Gastroesophageal sphincter (tissue), 4 donors: ENCODE measurements around the gene TSPAN15. TPM values are rescaled to one million over a fixed set of nuclear protein-coding genes. Genes with fewer than 3 reads are reported as not detected.

Experiments
- ATAC-seq: fragments of 150-250 bp; one replicate; pipeline ENCODE4 v1.9.1; 2016; ENCODE audit warnings: mild to moderate bottlenecking, moderate library complexity
- H3K27ac ChIP-seq, 4 donors: fragments of 200-600 bp; sonication (generic) in 3 of 4; 1 replicate in 3 of 4; 2 replicates in 1 of 4; pipeline ENCODE4 v1.5.1; 2016 to 2019
- H3K27me3 ChIP-seq: fragments of 200-600 bp; sonication (generic); one replicate; pipeline ENCODE4 v1.5.1; 2019
- H3K36me3 ChIP-seq, 2 donors: fragments of 200-600 bp; sonication (generic); one replicate each; pipeline ENCODE4 v1.5.1; 2019; ENCODE audit warnings: control low read depth in 1 of 2
- H3K4me1 ChIP-seq, 3 donors: fragments of 200-600 bp; sonication (generic); 1 replicate in 2 of 3; 2 replicates in 1 of 3; pipeline ENCODE4 v1.5.1; 2016 to 2019; ENCODE audit warnings: control low read depth in 2 of 3
- H3K4me3 ChIP-seq, 2 donors: fragments of 200-600 bp; sonication (generic); one replicate each; pipeline ENCODE4 v1.5.1; 2019; ENCODE audit warnings: mild to moderate bottlenecking in 1 of 2, moderate library complexity in 1 of 2
- H3K9me3 ChIP-seq, 3 donors: fragments of 200-600 bp; sonication (generic); one replicate each; pipeline ENCODE4 v1.5.1; 2017 to 2019; ENCODE audit warnings: control low read depth in 2 of 3
- CTCF ChIP-seq, 4 experiments: fragments of 200-600 bp in 2 of 4; fragments of 450-650 bp in 2 of 4; sonication (generic) in 1 of 4; IDR thresholded peaks; one replicate each; pipeline ENCODE4 v1.5.1; 2017 to 2019; ENCODE audit warnings: antibody characterized with exemption in 4 of 4, mild to moderate bottlenecking in 2 of 4, moderate library complexity in 2 of 4
- EP300 ChIP-seq: sonication (generic); formaldehyde crosslinking; IDR thresholded peaks from one replicate; pipeline ENCODE4 v1.6.1; 2017; ENCODE audit warnings: antibody characterized with exemption, mild to moderate bottlenecking
- POLR2A ChIP-seq, 2 donors: fragments of 450-650 bp; IDR thresholded peaks; one replicate each; pipeline ENCODE4 v1.6.1; 2017; ENCODE audit warnings: antibody characterized with exemption in 2 of 2, mild to moderate bottlenecking in 2 of 2, moderate library complexity in 1 of 2
- POLR2AphosphoS5 ChIP-seq: sonication (generic); formaldehyde crosslinking; IDR thresholded peaks from one replicate; pipeline ENCODE4 v1.6.1; 2017; ENCODE audit warnings: antibody characterized with exemption
- WGBS, 2 donors: methylation state at CpG; one replicate each; pipeline ENCODE4 v1.1.5; 2018; ENCODE audit warnings: low coverage in 1 of 2; 5-methylcytosine and 5-hydroxymethylcytosine counted together
- total RNA-seq, 4 donors: library from RNA; depleted of rRNA; stranded (reverse); fragments of >200 nt; gene quantifications; one replicate each; pipeline ENCODE4 v1.1.0, GENCODE V29; 2016

Gene TSPAN15
- 10 to 100 TPM; 51.9 to 66.7 (median 58.1) TPM for total RNA-seq

- Histone ChIP-seq H3K9me3 (no peaks in the 10 kb centered on the region), H3K27ac (peak within 1 kb of the TSS; percentile 73 to 90 (median 88)), H3K36me3 (peaks cover 0 to 1% of the 10 kb centered on the region in 2 donors), H3K27me3 (no peaks in the 10 kb centered on the region), H3K4me3 (peak within 1 kb of the TSS; percentile 63 to 81), H3K4me1 (peaks cover 0 to 89% (median 4%) of the 10 kb centered on the region in 3 donors)
- WGBS, 2 donors = 0 to 7% methylated on average over 3 to 5 of the region's 45 CpGs
- ATAC-seq = peak; percentile 93
- TF ChIP-seq EP300 = no peak
- peak in 2 of 4 experiments; percentile 8 to 23 for TF ChIP-seq CTCF (IDR thresholded peaks at IDR 0.05)
- TF ChIP-seq POLR2AphosphoS5 = peak; percentile 84
- TF ChIP-seq POLR2A (IDR thresholded peaks at IDR 0.05) = peak; percentile 64 to 80
Observed at GRCh38 chr10:69451209-69451783, at the start of gene TSPAN15. Gene TSPAN15, plus strand, starts transcription at chr10:69451465. Its CDS starts 130 bp downstream, at chr10:69451595.

- H3K4me1 ChIP-seq = peaks cover 0 to 61% (median 24%) of the 10 kb centered on the region in 3 donors
- no peaks in the 10 kb centered on the region for H3K27me3 ChIP-seq
- no peaks in the 10 kb centered on the region for H3K9me3 ChIP-seq
- WGBS, 2 donors = 44 to 46% methylated on average over 6 of the region's 6 CpGs
- no peak for TF ChIP-seq POLR2AphosphoS5
- TF ChIP-seq POLR2A (IDR thresholded peaks at IDR 0.05) = no peak
- TF ChIP-seq EP300 = no peak
- TF ChIP-seq CTCF (IDR thresholded peaks at IDR 0.05) = no peak
- no peak overlapping the region for H3K4me3 ChIP-seq
- no peak for ATAC-seq
- H3K36me3 ChIP-seq = peaks cover 0 to 98% of the 10 kb centered on the region in 2 donors
- H3K27ac ChIP-seq = peak overlapping the region in 3 of 4 donors; percentile 29 to 96 (median 48)
Observed at GRCh38 chr10:69402386-69402785, 48.9 kb upstream of the TSPAN15 start.

- Histone ChIP-seq H3K9me3 (no peaks in the 10 kb centered on the region), H3K27ac (peak overlapping the region in 3 of 4 donors; percentile 29 to 96 (median 48)), H3K4me3 (no peak overlapping the region), H3K36me3 (peaks cover 0 to 91% of the 10 kb centered on the region in 2 donors), H3K4me1 (peaks cover 0 to 67% (median 31%) of the 10 kb centered on the region in 3 donors), H3K27me3 (no peaks in the 10 kb centered on the region)
- TF ChIP-seq EP300 (no peak), POLR2A (IDR thresholded peaks at IDR 0.05) (no peak), CTCF (IDR thresholded peaks at IDR 0.05) (no peak), POLR2AphosphoS5 (no peak)
- ATAC-seq = no peak
- WGBS, 2 donors = 60% methylated on average over 1 of the region's 1 CpG; no CpG with 5 or more reads in 1 of the 2 donors
Observed at GRCh38 chr10:69403066-69403465, 48.2 kb upstream of the TSPAN15 start.

- Histone ChIP-seq H3K4me3 (no peak overlapping the region), H3K36me3 (peaks cover 0 to 87% of the 10 kb centered on the region in 2 donors), H3K27me3 (no peaks in the 10 kb centered on the region), H3K4me1 (peaks cover 0 to 68% (median 33%) of the 10 kb centered on the region in 3 donors), H3K9me3 (no peaks in the 10 kb centered on the region), H3K27ac (peak overlapping the region in 1 of 4 donors; percentile 96)
- TF ChIP-seq POLR2AphosphoS5 (peak; percentile 82), EP300 (no peak)
- no peak for ATAC-seq
- 28 to 29% methylated on average over 2 to 3 of the region's 3 CpGs for WGBS, 2 donors
Observed at GRCh38 chr10:69403519-69403918, 47.7 kb upstream of the TSPAN15 start.

- Histone ChIP-seq H3K27ac (peak overlapping the region in 3 of 4 donors; percentile 22 to 96 (median 92)), H3K9me3 (no peaks in the 10 kb centered on the region), H3K4me1 (peaks cover 0 to 72% (median 40%) of the 10 kb centered on the region in 3 donors), H3K27me3 (no peaks in the 10 kb centered on the region), H3K4me3 (no peak overlapping the region), H3K36me3 (peaks cover 0 to 74% of the 10 kb centered on the region in 2 donors)
- WGBS, 2 donors = 100% methylated on average over 2 of the region's 10 CpGs; no CpG with 5 or more reads in 1 of the 2 donors
- no peak for ATAC-seq
- no peak for TF ChIP-seq EP300
- TF ChIP-seq CTCF (IDR thresholded peaks at IDR 0.05) = no peak
- no peak for TF ChIP-seq POLR2A (IDR thresholded peaks at IDR 0.05)
- no peak for TF ChIP-seq POLR2AphosphoS5
Observed at GRCh38 chr10:69404786-69405185, 46.5 kb upstream of the TSPAN15 start.
